Measurements from ENCODE around the gene YPEL1.
A peak's percentile ranks its signal among the peaks of the same experiment; 100 is the strongest.
"Not testable (repeated sequence)": the region's sequence is repeated elsewhere in the genome, so short reads cannot be mapped to it uniquely, and the experiment has no call there.

YPEL1 gene

DNA sequence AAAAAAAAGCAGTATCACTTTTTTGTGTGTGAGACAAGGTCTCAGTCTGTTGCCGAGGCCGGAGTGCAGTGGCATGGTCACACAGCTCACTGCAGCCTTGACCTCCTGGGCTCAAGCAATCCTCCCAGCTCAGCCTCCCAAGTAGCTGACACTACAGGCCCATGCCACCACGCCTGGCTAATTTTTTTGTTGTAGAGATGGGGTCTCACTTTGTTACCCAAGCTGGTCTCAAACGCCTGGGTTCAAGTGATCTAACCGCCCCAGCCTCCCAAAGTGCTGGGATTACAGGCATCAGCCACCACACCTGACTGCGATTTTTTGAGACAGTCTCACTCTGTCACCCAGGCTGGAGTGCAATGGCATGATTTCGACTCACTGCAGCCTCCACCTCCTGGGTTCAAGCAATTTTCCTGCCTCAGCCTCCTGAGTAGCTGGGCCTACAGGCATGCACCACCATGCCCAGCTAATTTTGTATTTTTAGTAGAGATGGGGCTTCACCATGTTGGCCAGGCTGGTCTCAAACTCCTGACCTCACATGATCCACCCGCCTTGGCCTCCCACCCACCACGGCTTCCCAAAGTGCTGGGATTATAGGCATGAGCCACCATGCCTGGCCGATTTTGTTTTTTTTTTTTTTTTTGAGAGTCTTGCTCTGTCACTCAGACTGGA lies 15.3 kb downstream of the YPEL1 start:
- DNase-seq: not testable (repeated sequence)

DNA sequence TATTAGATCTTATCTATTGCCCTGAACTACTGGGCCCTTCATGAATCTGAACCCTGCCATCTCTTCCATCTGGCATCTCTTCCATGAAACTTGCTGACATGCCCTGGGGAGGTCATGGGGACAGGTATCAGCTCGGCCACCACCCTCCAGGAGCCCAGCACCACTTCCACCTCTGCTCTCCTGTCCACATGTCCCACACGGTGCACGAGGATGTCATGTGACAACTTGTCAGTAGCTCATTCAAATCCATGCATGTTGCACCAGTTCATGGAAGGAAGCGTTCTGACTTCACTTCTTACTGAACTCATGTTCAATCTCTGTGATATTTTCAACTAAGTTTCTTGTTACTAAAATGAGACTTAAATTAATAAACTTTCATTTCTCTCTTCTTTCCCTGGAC lies 16.6 kb downstream of the YPEL1 start:
- no peak for DNase-seq

DNA sequence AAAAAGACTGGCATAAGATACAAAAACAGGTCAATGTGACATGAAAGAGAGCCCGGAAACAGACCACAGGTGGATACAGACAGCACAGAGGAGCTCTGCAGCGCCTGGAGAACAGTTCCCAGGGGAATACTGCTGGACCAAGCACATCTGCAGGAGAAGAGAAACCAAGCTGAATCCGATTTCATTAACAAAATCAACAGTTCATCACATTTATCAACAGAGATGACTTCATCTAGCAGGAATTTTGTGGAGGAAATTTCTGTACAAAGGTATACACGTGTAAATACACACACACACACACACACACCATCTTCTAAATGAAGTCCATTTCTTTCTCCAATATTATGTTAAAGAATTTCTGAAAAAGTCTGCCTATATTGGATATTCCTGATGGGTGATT lies 17.1 kb downstream of the YPEL1 start:
- no peak for DNase-seq

DNA sequence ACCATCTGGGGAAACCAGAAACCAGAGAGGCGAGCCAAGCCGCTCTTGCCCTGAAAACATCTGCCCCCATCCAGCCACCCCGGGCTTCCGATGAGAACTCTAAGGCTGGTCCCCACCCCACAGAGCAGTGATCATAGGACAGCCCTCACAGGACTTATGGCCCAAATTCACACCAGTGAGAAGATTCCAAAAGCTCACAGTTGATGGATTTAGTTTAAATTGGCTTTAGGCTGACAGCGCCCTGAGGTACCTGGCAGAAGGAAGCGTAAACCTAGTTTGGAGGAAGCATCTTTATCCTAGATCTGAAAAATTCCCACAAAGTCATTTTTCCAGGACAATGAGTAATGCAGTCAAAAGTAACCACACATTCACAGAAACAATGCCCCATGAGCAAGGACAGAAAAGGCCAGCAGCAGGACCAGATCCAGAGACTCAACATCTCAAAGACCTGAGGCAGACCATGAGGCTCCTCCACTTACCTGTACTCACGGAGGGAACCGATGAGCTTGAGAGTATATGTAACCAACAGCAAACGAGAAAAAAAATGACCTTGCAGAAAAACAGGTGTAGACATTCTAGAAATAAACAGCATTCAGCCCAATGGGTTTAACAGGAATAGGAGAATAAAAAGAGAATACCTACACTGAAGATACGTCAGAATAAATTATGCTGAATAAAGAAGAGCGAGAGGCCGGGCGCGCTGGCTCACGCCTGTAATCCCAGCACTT lies 19.0 kb downstream of the YPEL1 start:
- not testable (repeated sequence) for DNase-seq

DNA sequence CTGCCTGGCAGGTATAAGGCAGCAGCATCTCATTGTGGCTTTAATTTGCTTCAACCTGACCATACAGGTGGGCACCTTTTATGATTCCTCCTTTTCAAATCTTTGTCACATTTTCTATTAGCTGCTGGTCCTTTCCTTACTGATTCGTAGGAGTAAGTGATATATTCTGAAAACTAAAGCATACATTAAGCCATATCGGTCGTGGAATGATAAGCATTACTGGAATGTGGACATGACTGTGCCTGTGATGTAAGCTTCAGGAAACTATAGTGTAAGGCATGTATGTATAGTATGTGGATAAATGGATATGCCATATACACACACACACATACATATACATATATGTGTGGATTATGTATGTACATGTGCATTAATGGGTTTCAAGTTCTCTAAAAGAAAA lies 20.8 kb downstream of the YPEL1 start:
- no peak for DNase-seq

DNA sequence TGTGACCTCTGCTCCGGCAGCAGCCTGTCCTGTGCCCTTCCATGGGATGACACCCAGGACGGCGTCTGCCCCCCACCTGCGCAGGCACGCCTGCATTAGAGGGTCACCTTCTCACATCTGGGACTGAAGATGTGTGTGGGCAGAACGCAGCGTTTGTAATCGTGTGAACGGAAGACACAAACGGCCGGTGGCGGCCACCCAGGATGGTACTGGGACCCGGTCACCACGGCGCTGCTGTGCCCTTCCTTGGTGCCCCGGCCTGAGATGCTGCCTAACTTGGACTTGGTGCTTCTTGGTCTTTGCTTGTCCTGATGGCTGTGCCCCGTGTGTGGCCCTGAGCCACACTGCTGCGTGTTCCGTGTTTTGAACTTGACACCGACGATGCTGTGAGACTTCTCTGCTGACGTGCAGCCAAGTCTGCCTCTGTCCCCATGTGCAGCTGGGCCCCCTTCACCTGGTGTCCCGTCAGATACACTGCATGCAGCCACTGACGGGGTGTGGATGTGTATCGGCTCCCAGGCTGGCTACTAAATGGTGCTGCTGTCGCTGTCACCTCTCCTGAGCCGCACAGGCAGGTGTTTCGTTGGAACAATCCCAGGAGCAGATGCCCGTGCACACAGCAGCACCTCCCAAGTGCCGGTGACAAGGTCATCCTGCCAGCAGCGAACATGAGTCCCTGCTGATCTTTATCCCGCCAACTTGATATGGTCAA lies 21.4 kb downstream of the YPEL1 start:
- DNase-seq: peak; percentile 7

DNA sequence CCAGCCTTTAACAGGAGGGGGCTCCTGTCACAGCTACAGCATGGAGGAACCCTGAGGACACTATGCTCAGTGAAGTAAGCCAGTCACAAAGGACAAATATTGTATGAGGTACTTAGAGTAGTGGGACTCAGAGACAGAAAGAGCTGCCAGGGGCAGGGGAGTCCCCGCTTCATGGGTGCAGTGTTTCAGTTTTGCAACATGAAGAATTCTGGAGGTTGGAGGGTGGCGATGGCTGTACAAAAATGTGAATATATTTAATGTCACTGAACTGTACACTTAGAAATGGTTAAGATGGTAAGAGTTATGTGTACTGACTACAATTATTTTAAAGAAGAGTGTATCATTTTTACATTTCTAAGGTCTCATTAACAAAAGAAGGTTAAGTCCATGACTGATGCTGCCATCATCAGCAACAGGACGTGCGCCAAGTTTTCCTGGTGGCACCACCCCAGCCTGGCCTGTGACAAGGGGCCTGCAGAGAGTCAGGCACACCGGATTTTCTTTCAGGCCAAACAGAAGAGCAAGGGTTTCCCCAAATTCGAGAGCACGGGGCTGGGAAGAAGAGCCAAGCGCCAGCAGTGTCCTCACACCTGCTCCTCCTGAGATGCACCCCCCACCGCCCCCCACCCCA lies 22.1 kb downstream of the YPEL1 start:
- no peak for DNase-seq

DNA sequence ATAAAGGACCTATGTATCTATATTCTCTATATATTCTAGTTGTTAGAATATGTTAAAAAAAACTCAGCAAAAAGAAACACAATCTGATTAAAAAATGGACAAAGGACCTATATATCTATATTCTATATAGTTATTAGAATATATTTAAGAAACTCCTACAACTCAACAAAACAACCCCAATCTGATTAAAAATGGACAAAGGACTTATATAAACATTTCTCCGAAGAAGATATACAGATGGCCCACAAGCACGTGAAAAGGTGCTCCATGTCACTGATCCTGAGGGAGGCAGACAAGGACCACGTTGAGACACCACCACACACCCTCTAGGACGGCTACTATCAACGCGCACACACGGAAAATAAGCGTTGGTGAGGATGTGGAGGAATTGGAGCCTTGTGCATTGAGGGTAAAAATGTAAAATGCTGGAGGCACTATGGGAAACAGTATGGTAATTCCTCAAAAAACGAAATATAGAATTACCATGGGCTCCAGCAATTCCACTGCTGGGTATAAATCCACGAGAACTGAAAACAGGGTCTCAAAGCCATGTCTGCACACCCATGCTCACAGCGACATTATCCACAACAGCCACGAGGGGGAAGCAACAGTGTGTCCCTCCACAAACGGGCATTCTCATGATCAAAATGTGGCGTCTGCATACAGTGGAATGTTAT lies 22.7 kb downstream of the YPEL1 start:
- peak; percentile 3 for DNase-seq

DNA sequence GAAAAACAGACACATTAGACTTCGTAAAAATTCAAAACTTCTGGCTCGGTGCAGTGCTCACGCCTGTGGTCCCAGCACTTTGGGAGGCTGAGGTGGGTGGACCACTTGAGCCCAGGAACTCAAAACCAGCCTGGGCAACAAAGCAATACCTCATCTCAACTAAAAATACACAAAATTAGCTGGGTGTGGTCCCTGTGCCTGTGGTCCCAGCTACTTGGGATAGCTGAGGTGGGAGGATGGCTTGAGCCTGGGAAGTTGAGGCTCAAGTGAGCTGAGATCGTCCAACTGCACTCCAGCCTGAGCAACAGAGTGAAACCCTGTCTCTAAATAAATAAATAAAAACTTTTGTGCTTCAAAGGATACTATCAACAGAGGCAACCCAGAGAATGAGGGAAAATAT lies 23.7 kb downstream of the YPEL1 start:
- no peak for DNase-seq

DNA sequence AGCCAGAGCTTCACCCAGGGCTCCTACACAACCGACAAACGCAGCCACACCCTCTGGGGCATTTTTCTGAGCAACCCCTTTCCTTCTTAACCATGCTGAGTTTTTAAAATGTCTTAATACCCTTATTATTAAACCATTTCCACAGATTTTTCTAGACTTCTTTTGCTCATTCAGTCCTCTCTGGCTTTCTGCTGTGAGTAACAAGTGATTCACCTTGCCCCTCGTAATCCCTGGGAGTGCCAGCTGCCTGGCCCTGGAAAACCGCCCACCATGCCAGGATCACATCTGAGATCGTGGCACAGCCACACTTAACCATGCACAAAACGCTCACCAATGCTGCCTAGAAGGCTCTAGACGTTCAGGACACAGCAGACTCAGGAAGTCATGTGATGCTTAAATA lies 25.4 kb downstream of the YPEL1 start:
- DNase-seq: no peak

DNA sequence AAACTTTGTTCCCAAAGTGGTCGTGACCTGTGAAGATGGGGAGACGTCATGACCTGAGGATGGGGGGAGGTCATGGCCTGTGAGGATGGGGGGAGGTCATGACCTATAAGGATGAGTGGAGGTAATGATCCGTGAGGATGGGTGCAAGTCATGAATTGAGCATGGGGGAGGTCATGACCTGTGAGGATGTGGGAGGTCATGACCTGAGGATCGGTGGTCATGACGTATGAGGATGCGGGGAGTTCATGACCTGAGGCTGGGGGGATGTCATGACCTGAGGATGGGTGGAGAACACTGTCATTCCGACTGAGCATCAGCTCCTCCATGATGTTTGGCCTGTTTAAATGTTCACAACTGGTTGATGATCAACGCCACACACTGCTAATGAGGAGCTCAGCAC lies 25.9 kb downstream of the YPEL1 start:
- no peak for DNase-seq

DNA sequence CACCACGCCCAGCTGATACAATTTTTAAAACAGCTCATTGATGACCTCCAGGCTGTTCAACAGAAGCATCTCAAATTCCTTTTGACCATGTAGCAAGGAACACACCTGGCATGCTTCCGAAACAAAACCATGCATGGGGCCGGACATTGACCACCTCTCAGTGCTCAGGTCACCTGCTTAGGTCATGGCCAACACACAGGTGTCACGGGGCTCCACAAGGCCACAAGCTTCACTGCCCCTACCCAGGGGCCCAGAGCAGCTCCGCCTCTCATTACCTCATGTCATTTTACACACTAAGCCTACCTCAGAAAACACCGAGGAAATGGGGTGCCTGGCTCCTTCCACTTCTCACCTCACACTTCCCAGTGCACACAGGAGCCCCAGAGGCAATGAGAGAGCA lies 26.6 kb downstream of the YPEL1 start:
- DNase-seq: no peak

DNA sequence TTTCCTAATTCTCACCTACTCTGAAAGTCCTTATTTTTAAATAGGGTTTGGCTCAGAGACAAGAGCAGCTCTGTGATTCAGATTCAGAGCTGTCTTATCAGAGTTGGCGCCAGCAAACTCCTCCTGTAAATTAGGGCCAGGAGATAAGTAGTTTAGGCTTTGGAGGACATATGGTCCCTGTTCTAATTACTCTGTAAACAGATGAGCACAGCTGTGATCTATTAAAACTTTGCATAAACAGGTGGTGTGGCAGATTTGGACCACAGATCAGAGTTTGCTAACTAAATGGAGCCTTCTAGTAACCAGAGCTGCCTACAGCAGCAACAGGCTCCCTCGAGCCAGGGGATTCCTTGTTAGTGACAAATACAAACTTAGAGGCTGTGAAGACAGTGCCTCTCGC lies 27.9 kb downstream of the YPEL1 start:
- peak; percentile 22 for DNase-seq

DNA sequence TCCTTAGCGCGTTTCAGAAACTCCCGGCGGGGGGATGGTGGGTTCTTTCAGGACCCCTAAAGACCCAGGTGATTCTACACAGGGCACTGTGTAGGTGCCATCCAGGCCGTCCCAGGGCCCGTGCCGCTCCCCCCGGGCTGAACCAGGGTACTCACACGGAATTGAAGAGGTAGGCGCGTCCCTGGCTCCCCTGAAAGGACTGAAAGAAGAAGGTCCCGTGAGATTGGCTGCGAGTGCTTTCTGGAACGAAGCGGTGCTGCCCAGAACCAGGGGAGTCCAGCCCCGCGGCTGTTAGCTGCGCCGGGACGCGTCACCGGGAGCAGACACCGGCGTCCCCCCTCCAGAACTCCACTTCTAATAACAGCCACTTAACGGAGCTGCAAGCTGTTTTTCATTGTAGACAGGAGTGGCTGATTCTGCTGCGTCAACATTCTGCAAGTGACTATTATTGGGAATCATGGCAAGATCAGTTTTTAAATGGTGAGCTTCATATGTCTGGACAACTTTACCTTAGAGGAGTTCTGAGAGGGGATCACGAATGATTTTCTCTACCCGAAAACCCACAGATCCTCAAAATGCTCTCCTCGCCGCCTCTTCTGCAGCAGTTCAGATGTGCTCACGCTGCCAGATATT lies 31.8 kb downstream of the YPEL1 start:
- DNase-seq: peak; percentile 47

DNA sequence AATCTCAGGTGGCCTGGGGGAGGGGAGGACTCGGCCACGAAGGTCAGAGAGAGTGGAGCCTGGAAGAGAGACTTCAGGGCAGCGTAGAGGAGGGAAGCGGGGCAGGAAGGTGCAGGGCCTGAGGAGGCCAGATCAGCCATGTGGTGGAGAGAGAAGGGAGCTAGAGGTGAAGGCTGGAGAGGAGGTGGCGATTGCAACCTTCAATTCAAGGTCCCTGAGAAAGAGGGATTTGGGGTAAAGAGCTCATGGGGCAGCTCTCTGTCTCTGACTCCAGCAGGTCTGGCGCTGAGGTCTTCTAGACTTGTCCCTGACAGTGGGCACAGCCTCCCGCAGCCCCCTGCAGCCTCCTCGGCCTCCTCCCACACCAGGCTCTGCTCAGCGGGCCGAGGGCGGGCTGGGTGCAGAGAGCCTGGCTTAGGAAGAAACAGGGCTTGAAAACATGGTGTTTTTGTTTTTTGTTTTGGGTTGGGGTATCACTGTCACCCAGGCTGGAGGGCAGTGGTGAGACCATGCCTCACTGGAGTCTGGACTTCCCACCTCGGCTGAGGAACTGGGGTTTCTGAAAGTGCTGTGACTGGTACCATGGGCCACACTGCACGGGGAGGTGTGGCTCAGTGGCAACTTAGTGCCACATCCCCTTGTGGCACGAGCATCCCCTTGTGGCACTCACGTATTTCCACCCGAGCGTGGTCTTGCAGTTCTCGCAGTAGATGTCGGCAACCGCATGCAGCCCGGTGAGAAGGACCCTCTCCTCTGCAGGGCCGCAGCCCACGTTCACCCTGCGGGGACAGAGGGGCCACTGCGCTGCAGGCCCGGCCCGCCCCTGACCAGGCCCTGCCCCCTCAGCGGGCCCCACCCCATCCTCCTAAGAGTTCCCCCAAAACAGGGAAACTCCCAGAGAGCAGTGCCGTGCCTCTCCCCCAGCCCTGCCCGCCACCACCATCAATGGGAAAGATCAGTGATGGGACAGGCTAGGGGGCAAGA lies 32.6 kb downstream of the YPEL1 start:
- DNase-seq: no peak

DNA sequence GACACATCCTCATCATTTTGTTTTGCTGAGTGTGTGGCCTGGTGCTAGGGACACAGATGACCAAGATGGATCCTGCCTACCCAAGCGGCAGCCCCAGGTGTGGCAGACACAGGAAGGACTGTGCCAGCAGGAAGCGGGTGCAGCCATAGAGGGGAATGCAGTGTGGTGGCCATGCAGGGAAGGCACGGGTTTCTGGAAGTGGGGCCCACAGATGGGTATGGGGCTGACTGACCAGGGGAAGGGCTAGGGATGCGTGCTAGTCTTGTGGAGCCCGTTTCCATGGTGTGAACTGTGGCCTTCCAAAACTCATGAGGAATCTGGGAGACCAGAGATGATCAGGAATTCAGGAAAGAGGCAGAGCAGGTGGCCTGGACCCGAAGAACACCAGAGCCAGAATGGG lies 33.5 kb downstream of the YPEL1 start:
- no peak for DNase-seq

DNA sequence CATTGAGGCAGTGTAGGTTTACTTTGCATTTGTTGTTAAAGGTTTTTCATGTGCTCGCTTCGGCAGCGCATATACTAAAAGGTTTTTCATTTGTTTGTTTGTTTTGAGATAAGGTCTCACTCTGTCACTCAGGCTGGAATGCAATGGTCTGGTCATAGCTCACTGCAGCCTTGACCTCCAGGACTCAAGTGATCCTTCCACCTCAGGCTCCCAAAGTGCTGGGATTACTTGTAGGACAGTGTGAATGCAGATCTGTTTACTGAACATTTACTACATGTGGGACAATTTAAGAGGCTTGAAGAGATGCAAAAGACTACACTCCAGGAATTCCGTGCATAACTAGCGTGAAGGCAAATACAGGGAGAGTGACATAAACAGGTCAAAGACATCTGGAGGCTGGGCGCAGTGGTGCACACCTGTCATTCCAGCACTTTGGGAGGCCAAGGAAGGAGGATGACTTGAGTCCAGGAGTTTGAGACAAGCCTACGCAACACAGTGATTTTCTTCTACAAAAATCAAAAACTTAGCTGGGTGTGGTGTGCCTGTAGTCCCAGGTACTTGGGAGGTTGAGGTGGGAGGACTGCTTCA lies 34.1 kb downstream of the YPEL1 start:
- DNase-seq: no peak

DNA sequence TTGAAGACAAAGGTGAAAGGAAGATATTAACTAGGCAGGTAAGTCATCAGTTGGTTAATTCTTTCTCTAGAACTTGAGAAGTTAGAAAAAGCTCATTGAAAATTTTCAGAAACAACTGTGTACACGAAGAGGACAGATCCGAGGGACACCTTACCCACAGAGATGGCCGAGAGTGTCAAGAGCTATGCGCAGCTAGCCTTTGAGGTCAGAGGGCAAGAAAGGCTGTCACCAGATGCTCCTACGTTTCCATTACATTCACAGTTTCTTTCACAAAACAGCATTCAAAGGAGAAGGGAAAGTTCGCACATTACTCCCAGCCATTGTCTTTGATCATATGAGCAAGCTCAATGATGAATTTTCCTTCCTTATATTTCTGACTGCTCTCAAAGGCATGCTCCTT lies 34.8 kb downstream of the YPEL1 start:
- DNase-seq: no peak

DNA sequence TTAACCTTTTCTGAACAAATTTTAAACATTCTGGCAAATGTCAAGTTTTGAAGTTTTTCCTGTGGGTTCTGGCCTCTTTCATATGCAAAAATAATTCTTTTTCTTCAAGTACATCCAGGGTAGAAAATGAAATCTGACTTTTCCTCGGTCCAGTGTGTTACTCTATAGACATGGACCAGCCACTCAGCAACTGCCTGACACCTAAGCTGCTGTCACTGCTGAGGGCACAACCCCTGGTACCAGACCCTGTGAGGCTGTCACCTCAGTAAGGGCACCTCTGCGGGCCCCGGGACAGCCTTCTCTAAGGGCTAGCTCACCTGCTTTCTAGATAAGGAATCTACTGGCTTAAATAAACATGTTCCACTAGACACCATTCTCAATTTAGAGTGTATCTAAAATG lies 36.0 kb downstream of the YPEL1 start:
- no peak for DNase-seq

DNA sequence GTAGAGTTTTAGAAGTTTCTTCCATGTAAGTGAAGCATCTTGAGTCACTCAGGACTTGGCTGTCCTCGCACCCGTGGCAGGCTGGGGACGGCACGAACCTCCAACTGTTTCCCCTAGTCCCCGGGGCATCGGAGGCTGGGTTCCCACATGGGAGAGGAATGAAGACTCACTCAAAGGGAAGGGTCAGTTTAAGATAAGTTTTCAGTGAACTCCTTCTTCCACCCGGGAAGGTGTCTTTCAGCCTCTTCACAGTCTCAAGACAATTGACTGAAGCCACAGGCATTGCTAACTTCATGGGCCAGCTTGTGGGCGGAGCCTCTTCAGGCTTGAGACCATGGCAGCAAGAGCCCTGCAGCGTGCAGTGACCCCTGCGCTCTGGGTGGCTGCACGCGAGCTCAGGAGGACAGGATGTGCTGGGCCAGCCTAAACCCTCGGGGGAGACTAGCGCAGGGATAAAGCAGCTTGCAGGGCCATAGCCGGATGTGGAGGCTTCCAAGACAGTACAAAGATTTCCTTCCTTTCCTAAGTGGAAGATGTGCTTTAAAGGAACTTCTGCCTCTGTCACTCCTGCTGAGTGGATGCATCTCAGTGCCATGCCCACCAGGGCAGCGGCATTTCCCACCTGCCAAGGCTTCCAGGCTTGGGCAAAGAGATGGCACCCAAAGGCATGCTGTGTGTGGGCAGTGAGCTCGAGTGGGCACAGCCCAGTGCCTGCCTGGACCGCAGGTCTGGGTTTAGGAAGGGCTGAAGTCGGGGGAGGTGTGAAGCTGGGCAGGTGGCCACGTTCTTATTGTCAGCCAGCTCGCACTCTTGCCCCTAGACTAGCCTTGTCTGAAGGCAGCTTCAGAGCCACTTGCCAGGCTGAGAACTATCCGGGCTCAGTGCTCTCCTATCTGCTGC lies 36.9 kb downstream of the YPEL1 start:
- DNase-seq: no peak
